ENCODE measurements around the gene PLLP. TPM values are rescaled to one million over a fixed set of nuclear protein-coding genes. Genes with fewer than 3 reads are reported as not detected.

PLLP gene
- polyA plus RNA-seq, 3 donors, result 0.52 to 1.2 (median 0.97) TPM

- no peaks in the 10 kb centered on the region for H3K27me3 ChIP-seq (ENCODE audit: control insufficient read depth in 2 of 2, insufficient read depth in 2 of 2, low read length in 2 of 2)
- Mint-ChIP-seq H3K27me3 (ENCODE audit: low read depth in 3 of 3) (no peaks in the 10 kb centered on the region), H3K4me1 (peaks cover 9% of the 10 kb centered on the region), H3K4me3 (no peak overlapping the region), H3K27ac (peak overlapping the region in 1 of 7 donors; percentile 4), H3K9me3 (no peaks in the 10 kb centered on the region), H3K36me3 (peaks cover 73 to 84% of the 10 kb centered on the region in 2 donors)
- peaks cover 4 to 11% of the 10 kb centered on the region in 2 donors for H3K4me1 ChIP-seq (ENCODE audit: control insufficient read depth in 1 of 2, insufficient read depth in 2 of 2, low read length in 2 of 2)
- H3K79me2 ChIP-seq (ENCODE audit: insufficient read depth, low read length), result no peaks in the 10 kb centered on the region
- H3K4me2 ChIP-seq (replicated peaks; ENCODE audit: extremely low read depth, low read length, poor library complexity, severe bottlenecking), result no peak overlapping the region
- H3K9ac ChIP-seq (ENCODE audit: insufficient read depth, low read length, poor library complexity, severe bottlenecking), result no peak overlapping the region
- DNase-seq, result no peak
- intact Hi-C loops (cut with micrococcal nuclease), result no loop called here
- H3K4me3 ChIP-seq (replicated peaks in 1 of 3; ENCODE audit: low read depth in 2 of 3, low read length in 3 of 3), result no peak overlapping the region
- WGBS (ENCODE audit: insufficient coverage), result 98% methylated on average over 9 of the region's 9 CpGs
- H3K36me3 ChIP-seq (replicated peaks in 1 of 2; ENCODE audit: control insufficient read depth in 1 of 2, insufficient read depth in 2 of 2, low read length in 2 of 2), result peaks cover 76 to 96% of the 10 kb centered on the region in 2 donors
- no peak for TF ChIP-seq CTCF (IDR thresholded peaks at IDR 0.05)
- H3K27ac ChIP-seq (ENCODE audit: low read depth in 1 of 2, low read length in 2 of 2), result no peak overlapping the region
- no peaks in the 10 kb centered on the region for H4K20me1 ChIP-seq (ENCODE audit: insufficient read depth, low read length)
- no peaks in the 10 kb centered on the region for H3K9me3 ChIP-seq (replicated peaks in 1 of 2; ENCODE audit: control insufficient read depth in 1 of 2, insufficient read depth in 1 of 2, low read length in 2 of 2)
- no peak overlapping the region for H2AFZ ChIP-seq (ENCODE audit: insufficient read depth, low read depth, low read length, poor library complexity, severe bottlenecking)
Measured at GRCh38 chr16:57233944-57234706, 50.3 kb downstream of the PLLP start.

DNA sequence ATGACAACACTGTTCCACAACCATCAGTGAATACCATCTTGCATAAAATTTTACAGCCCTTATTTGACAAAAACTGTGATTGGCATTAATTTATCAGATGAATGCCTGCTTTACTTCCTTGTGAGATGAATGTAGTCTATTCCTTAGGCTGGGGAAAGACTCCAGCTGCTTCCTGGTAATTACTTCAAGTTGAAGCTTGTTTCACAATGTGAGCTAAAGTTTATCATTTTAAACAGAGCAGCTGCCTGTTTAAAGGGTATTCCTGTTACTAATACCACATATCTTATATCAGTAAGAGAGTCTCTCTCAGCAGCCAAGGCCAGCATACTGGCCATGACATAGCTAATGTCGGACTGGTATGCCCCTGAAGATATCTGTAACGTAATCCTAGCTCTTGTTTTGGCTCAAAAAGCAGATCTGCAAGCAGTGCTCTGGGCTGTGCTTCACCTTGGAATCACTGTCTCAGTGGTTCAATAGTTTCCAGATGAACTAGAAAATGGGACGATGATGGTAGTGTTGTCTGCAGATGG, 52.6 kb downstream of the PLLP start:
- no peak for TF ChIP-seq CTCF (IDR thresholded peaks at IDR 0.05)
- H3K4me3 Mint-ChIP-seq, result no peak overlapping the region

More for the DNA sequence above, 52.6 kb downstream of the PLLP start:
- peaks cover 82 to 99% of the 10 kb centered on the region in 2 donors for H3K36me3 ChIP-seq (replicated peaks in 1 of 2; ENCODE audit: control insufficient read depth in 1 of 2, insufficient read depth in 2 of 2, low read length in 2 of 2)
- no peaks in the 10 kb centered on the region for H3K27me3 ChIP-seq (ENCODE audit: control insufficient read depth in 2 of 2, insufficient read depth in 2 of 2, low read length in 2 of 2)
- H3K4me3 ChIP-seq (replicated peaks in 1 of 3; ENCODE audit: low read depth in 2 of 3, low read length in 3 of 3), result no peak overlapping the region
- no peaks in the 10 kb centered on the region for H3K9me3 ChIP-seq (replicated peaks in 1 of 2; ENCODE audit: control insufficient read depth in 1 of 2, insufficient read depth in 1 of 2, low read length in 2 of 2)
- Mint-ChIP-seq H3K36me3 (peaks cover 77 to 86% of the 10 kb centered on the region in 2 donors), H3K4me1 (peaks cover 9% of the 10 kb centered on the region), H3K27me3 (ENCODE audit: low read depth in 3 of 3) (no peaks in the 10 kb centered on the region), H3K27ac (no peak overlapping the region), H3K9me3 (no peaks in the 10 kb centered on the region)
- no peak overlapping the region for H3K4me2 ChIP-seq (replicated peaks; ENCODE audit: extremely low read depth, low read length, poor library complexity, severe bottlenecking)
- H4K20me1 ChIP-seq (ENCODE audit: insufficient read depth, low read length), result no peaks in the 10 kb centered on the region
- no peak overlapping the region for H3K27ac ChIP-seq (ENCODE audit: low read depth in 1 of 2, low read length in 2 of 2)
- H3K79me2 ChIP-seq (ENCODE audit: insufficient read depth, low read length), result no peaks in the 10 kb centered on the region
- no peak overlapping the region for H3K9ac ChIP-seq (ENCODE audit: insufficient read depth, low read length, poor library complexity, severe bottlenecking)
- H2AFZ ChIP-seq (ENCODE audit: insufficient read depth, low read depth, low read length, poor library complexity, severe bottlenecking), result no peak overlapping the region
- intact Hi-C loops (cut with micrococcal nuclease), result no loop called here
- no peak for DNase-seq
- WGBS (ENCODE audit: insufficient coverage), result 94% methylated on average over 3 of the region's 3 CpGs
- peaks cover 4 to 11% of the 10 kb centered on the region in 2 donors for H3K4me1 ChIP-seq (ENCODE audit: control insufficient read depth in 1 of 2, insufficient read depth in 2 of 2, low read length in 2 of 2)

Measured in CD14-positive monocyte (primary cell).